Astrocyte of the spinal cord (primary cell): ENCODE measurements around the gene KASH5.
A peak's percentile ranks its signal among the peaks of the same experiment; 100 is the strongest.

Source experiments
- DNase-seq: peaks from one replicate; pipeline ENCODE4 v3.0.0; 2011; ENCODE audit warnings: low read depth, low spot score
- H3K4me3 ChIP-seq: 2 replicates; pipeline ENCODE4 v1.5.1; 2011; ENCODE audit warnings: low read depth, mild to moderate bottlenecking, low read length, moderate library complexity
- CTCF ChIP-seq: IDR thresholded peaks from 2 replicates; pipeline ENCODE4 v1.5.1; 2012; ENCODE audit warnings: low read depth, mild to moderate bottlenecking, low read length, inconsistent platforms
- in situ Hi-C: cut with HindIII; loops from 2 replicates; pipeline ENCODE4 v1.10.0; 2017; ENCODE audit warnings: low sequenced_read_pairs

KASH5 gene

GRCh38 chr19:49390131-49390928, 2.3 kb downstream of the KASH5 start:
- no peak for DNase-seq
- in situ Hi-C loops: no loop called here
- no peak overlapping the region for H3K4me3 ChIP-seq

GRCh38 chr19:49390929-49391359, 2.9 kb downstream of the KASH5 start:
- in situ Hi-C loops: no loop called here
- TF ChIP-seq CTCF: no peak
- no peak overlapping the region for H3K4me3 ChIP-seq
- DNase-seq: no peak

More at GRCh38 chr19:49390131-49390928, 2.3 kb downstream of the KASH5 start:
- no peak for TF ChIP-seq CTCF

- in situ Hi-C loops: no loop called here
- peak; percentile 86 for TF ChIP-seq CTCF
- peak; percentile 67 for DNase-seq
- no peak overlapping the region for H3K4me3 ChIP-seq
These were observed 3.7 kb downstream of the KASH5 start for GRCh38 chr19:49391581-49392399.

- H3K4me3 ChIP-seq: no peak overlapping the region
- in situ Hi-C loops: no loop called here
- DNase-seq: no peak
- no peak for TF ChIP-seq CTCF
These were observed 5.8 kb downstream of the KASH5 start for GRCh38 chr19:49393881-49394280.

- no peak for DNase-seq
- in situ Hi-C loops: no loop called here
- H3K4me3 ChIP-seq: no peak overlapping the region
- no peak for TF ChIP-seq CTCF
These were observed 7.7 kb downstream of the KASH5 start for GRCh38 chr19:49395581-49396407.

GRCh38 chr19:49396738-49397505, 8.9 kb downstream of the KASH5 start:
- H3K4me3 ChIP-seq: no peak overlapping the region
- DNase-seq: no peak
- in situ Hi-C loops: no loop called here
- no peak for TF ChIP-seq CTCF
